K562 treated with DMSO at 1 percent for 4 hours (cell line): ENCODE data around the gene KCMF1. TPM values are rescaled to one million over a fixed set of nuclear protein-coding genes. Genes with fewer than 3 reads are reported as not detected.

Experiments used
- total RNA-seq: library from RNA; unstranded; fragments of 300-600 nt; gene quantifications from 2 replicates; pipeline ENCODE4 v1.2.3, GENCODE V29; 2022; ENCODE audit not compliant: insufficient read depth

The KCMF1 gene
- 25.4 and 37.2 TPM in 2 replicates for total RNA-seq

DNA sequence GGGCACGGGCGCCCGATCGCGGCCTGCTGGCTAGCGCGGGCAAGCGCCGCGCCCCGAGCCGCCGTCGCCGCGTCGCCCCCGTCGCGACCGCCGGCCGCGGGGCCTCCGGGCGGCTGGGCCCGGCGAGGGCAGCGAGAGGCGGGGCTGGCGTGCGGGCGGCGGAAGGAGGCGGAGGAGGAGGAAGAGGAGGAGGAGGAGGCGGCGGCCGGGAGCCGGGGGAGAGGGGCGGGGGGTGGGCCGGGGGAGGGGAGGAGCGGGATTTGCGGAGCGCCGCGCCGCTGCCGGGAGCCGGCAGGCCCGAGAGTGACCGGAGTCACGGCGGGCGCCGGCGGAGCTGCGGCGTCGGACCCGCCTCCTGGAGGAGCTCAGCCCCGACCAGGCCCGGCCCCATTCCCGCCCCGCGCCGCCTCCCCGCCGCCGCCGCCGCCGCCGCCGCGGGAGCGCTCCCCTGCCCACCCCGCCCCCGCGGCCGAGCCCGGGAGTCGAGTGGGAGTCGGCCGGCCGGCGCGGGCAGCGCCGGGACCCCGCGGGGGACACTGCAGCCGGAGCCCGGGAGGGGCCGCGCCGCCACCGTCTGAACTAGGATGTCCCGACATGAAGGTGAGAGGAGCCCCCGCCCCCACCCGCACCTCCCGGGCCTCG, at the start of gene KCMF1:
TSS of gene KCMF1 (plus strand) at position 294 of the 642 bp plus-strand sequence. CDS start at position 585, 291 bp downstream.

Other genes with a start within 250 kb of the KCMF1 start
- not detected in 2 replicates for gene TRABD2A, start 90.1 kb upstream of the KCMF1 start, total RNA-seq
- 1,117 and 1,349 TPM in 2 replicates for gene TMSB10, start 65.5 kb upstream of the KCMF1 start, total RNA-seq
- gene TCF7L1, start 162.2 kb downstream of the KCMF1 start, total RNA-seq = not detected in 2 replicates